ENCODE data around the gene ETNK2. TPM values are rescaled to one million over a fixed set of nuclear protein-coding genes. Genes with fewer than 3 reads are reported as not detected.

Gene ETNK2
- total and polyA plus RNA-seq, 2 of the 4 experiments (the other 2 are of a cell fraction) = 18.9 to 26.0 TPM

GRCh38 chr1:204107892-204108291 lies 44.0 kb downstream of the ETNK2 start:
- intact Hi-C loops (cut with micrococcal nuclease) (no loop called here), dilution Hi-C loops (cut with HindIII; ENCODE audit: low sequenced_read_pairs, unreplicated experiment) (no loop called here), in situ Hi-C loops (cut with MboI; ENCODE audit: low sequenced_read_pairs) (no loop called here)
- TF ChIP-seq MAZ (IDR thresholded peaks at IDR 0.05; ENCODE audit: borderline replicate concordance, low read depth, low read length) (no peak), MAFK (IDR thresholded peaks at IDR 0.05; ENCODE audit: low read depth, low read length) (no peak), POLR2A (IDR thresholded peaks at IDR 0.05; ENCODE audit: low read depth, low read length) (no peak), FOS (IDR thresholded peaks at IDR 0.05; ENCODE audit: low read depth, low read length) (no peak), RAD21 (IDR thresholded peaks at IDR 0.05; ENCODE audit: low read length) (no peak), MXI1 (IDR thresholded peaks at IDR 0.05; ENCODE audit: borderline replicate concordance, low read depth, low read length) (no peak), RFX5 (IDR thresholded peaks at IDR 0.05; ENCODE audit: low read depth, low read length) (no peak), BHLHE40 (IDR thresholded peaks at IDR 0.05; ENCODE audit: low read depth, low read length) (no peak), CHD1 (IDR thresholded peaks at IDR 0.05; ENCODE audit: low read depth, low read length) (no peak), RCOR1 (IDR thresholded peaks at IDR 0.05; ENCODE audit: insufficient replicate concordance, low read length) (no peak)
- TF ChIP-seq, protein P1, sequence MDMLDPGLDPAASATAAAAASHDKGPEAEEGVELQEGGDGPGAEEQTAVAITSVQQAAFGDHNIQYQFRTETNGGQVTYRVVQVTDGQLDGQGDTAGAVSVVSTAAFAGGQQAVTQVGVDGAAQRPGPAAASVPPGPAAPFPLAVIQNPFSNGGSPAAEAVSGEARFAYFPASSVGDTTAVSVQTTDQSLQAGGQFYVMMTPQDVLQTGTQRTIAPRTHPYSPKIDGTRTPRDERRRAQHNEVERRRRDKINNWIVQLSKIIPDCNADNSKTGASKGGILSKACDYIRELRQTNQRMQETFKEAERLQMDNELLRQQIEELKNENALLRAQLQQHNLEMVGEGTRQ (IDR thresholded peaks at IDR 0.05; ENCODE audit: low read depth, low read length) = no peak
- TF ChIP-seq, protein P2, sequence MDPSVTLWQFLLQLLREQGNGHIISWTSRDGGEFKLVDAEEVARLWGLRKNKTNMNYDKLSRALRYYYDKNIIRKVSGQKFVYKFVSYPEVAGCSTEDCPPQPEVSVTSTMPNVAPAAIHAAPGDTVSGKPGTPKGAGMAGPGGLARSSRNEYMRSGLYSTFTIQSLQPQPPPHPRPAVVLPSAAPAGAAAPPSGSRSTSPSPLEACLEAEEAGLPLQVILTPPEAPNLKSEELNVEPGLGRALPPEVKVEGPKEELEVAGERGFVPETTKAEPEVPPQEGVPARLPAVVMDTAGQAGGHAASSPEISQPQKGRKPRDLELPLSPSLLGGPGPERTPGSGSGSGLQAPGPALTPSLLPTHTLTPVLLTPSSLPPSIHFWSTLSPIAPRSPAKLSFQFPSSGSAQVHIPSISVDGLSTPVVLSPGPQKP (IDR thresholded peaks at IDR 0.05; ENCODE audit: borderline replicate concordance, low read depth, low read length) = no peak
- H3K4ac ChIP-seq (ENCODE audit: low read depth, low read length) = no peak overlapping the region
- H3K9ac ChIP-seq (ENCODE audit: low read depth, low read length) = no peak overlapping the region
- H3K4me1 ChIP-seq (ENCODE audit: control insufficient read depth, insufficient read depth, low read length) = peaks cover 8% of the 10 kb centered on the region; the same call in 1 of the 2 replicates
- no peaks in the 10 kb centered on the region; the same call in none of the 2 replicates for H4K20me1 ChIP-seq (ENCODE audit: insufficient read depth, low read length)
- ATAC-seq (ENCODE audit: low read depth) = no peak
- no peak overlapping the region for H3K14ac ChIP-seq (replicated peaks; ENCODE audit: low read depth, low read length)
- H3K79me1 ChIP-seq (ENCODE audit: low read depth in 1 of 2, low read length in 2 of 2) = peaks cover 0 to 8% of the 10 kb centered on the region in 2 experiments; a peak in 2 of 4 replicates
- H2BK120ac ChIP-seq (ENCODE audit: low read depth, low read length) = no peak overlapping the region
- H2BK5ac ChIP-seq (ENCODE audit: low read depth, low read length, poor library complexity, severe bottlenecking) = no peak overlapping the region
- H2BK20ac ChIP-seq (ENCODE audit: low read depth, low read length) = no peak overlapping the region
- H3K9me3 ChIP-seq (ENCODE audit: control insufficient read depth, insufficient read depth, low read length) = no peaks in the 10 kb centered on the region
- peaks cover 3% of the 10 kb centered on the region; the same call in 1 of the 2 replicates for H3K9me1 ChIP-seq (ENCODE audit: insufficient read depth, low read length)
- no peak overlapping the region for H2AK5ac ChIP-seq (ENCODE audit: low read depth, low read length)
- WGBS, 2 experiments (ENCODE audit: extremely low coverage in 2 of 2, insufficient read length in 1 of 2) = no CpG with 5 or more reads among the region's 2 CpGs
- no peak overlapping the region for H4K91ac ChIP-seq (ENCODE audit: insufficient read depth, low read depth, low read length)
- no peak overlapping the region for H2AFZ ChIP-seq (replicated peaks; ENCODE audit: low read length, poor library complexity)
- no peak overlapping the region for H3K4me3 ChIP-seq (ENCODE audit: insufficient read depth, low read depth, low read length)
- no peak overlapping the region for H3K56ac ChIP-seq (ENCODE audit: extremely low read depth, insufficient read depth, low read length)
- no peak overlapping the region for H4K8ac ChIP-seq (ENCODE audit: low read depth in 2 of 2, low read length in 2 of 2)
- H3K4me2 ChIP-seq (ENCODE audit: low read depth, low read length) = no peak overlapping the region
- no peaks in the 10 kb centered on the region for H3K36me3 ChIP-seq (ENCODE audit: control insufficient read depth, insufficient read depth, low read length)
- H3K18ac ChIP-seq (ENCODE audit: low read depth, low read length) = no peak overlapping the region
- BruUV-seq (replicated peaks) = no TSS peak
- H2AK9ac ChIP-seq (replicated peaks; ENCODE audit: low read depth, low read length, poor library complexity) = no peak overlapping the region
- POLR2A ChIA-PET (ENCODE audit: unreplicated experiment) = no interaction called here
- no peak overlapping the region for H3K27ac ChIP-seq (ENCODE audit: insufficient read depth, low read length)
- DNase-seq = no peak
- no peak overlapping the region for H2BK15ac ChIP-seq (ENCODE audit: low read depth, low read length)
- no peaks in the 10 kb centered on the region for H3K27me3 ChIP-seq (ENCODE audit: control insufficient read depth, insufficient read depth, low read length)
- no peak overlapping the region for H3K23ac ChIP-seq (ENCODE audit: low read depth, low read length)
- CTCF ChIA-PET = interaction anchor here (0.9 kb wide), 1 partner anchor 237 kb away, joined by 3 read pairs; no protein-coding TSS in a partner anchor
- H4K5ac ChIP-seq (ENCODE audit: low read depth, low read length) = no peak overlapping the region
